Neural progenitor cell (in vitro differentiated cells): ENCODE results near the gene MEF2D. TPM values are rescaled to one million over a fixed set of nuclear protein-coding genes. Genes with fewer than 3 reads are reported as not detected.

ENCODE experiments used
- DNase-seq: peaks from one replicate; pipeline ENCODE4 v3.0.0-alpha.2; 2016; ENCODE audit warnings: low spot score
- H2AFZ ChIP-seq: fragments of 200-600 bp; sonication (generic); replicated peaks from 2 replicates; pipeline ENCODE4 v1.6.1; 2016; ENCODE audit warnings: antibody characterized with exemption
- H3F3A ChIP-seq: fragments of 200-600 bp; sonication (generic); 2 replicates; pipeline ENCODE4 v1.6.1; 2016; ENCODE audit warnings: antibody characterized with exemption, low read depth
- H3K27ac ChIP-seq: fragments of 200-600 bp; sonication (generic); 2 replicates; pipeline ENCODE4 v1.5.1; 2016; ENCODE audit warnings: mild to moderate bottlenecking
- H3K27me3 ChIP-seq: fragments of 200-600 bp; sonication (generic); 2 replicates; pipeline ENCODE4 v1.6.1; 2016; ENCODE audit warnings: mild to moderate bottlenecking, moderate library complexity
- H3K36me3 ChIP-seq: fragments of 200-600 bp; sonication (generic); 2 replicates; pipeline ENCODE4 v1.5.1; 2016
- H3K4me1 ChIP-seq: fragments of 200-600 bp; sonication (generic); 2 replicates; pipeline ENCODE4 v1.6.1; 2016; ENCODE audit warnings: mixed run types
- H3K4me2 ChIP-seq: fragments of 200-600 bp; sonication (generic); 2 replicates; pipeline ENCODE4 v1.6.1; 2016
- H3K4me3 ChIP-seq: fragments of 200-600 bp; sonication (generic); 2 replicates; pipeline ENCODE4 v1.5.1; 2016
- H3K79me2 ChIP-seq: fragments of 200-600 bp; sonication (generic); 2 replicates; pipeline ENCODE4 v1.6.1; 2016; ENCODE audit warnings: low read depth
- H3K9ac ChIP-seq: fragments of 200-600 bp; sonication (generic); 2 replicates; pipeline ENCODE4 v1.6.1; 2016
- H3K9me3 ChIP-seq: fragments of 200-600 bp; sonication (generic); 2 replicates; pipeline ENCODE4 v1.5.1; 2016; ENCODE audit warnings: low read depth
- H4K20me1 ChIP-seq: fragments of 200-600 bp; sonication (generic); 2 replicates; pipeline ENCODE4 v1.6.1; 2016; ENCODE audit warnings: low read depth
- H3K27ac Mint-ChIP-seq: 3 replicates; pipeline ENCODE4 v1.8.0; 2021; ENCODE audit warnings: mixed read lengths
- H3K27me3 Mint-ChIP-seq: 2 replicates; pipeline ENCODE4 v1.8.0; 2022; ENCODE audit warnings: low read depth, mild to moderate bottlenecking, inconsistent platforms, moderate library complexity, mixed read lengths; ENCODE audit not compliant: insufficient read depth
- H3K36me3 Mint-ChIP-seq: 3 replicates; pipeline ENCODE4 v1.8.0; 2021; ENCODE audit warnings: mixed read lengths
- H3K4me1 Mint-ChIP-seq: 3 replicates; pipeline ENCODE4 v1.8.0; 2021; ENCODE audit warnings: mixed read lengths
- H3K4me3 Mint-ChIP-seq: 3 replicates; pipeline ENCODE4 v1.8.0; 2021; ENCODE audit warnings: mild to moderate bottlenecking, moderate library complexity, mixed read lengths
- H3K9me3 Mint-ChIP-seq: 3 replicates; pipeline ENCODE4 v1.8.0; 2020; ENCODE audit warnings: mixed read lengths
- EZH2 ChIP-seq: fragments of 200-600 bp; sonication (generic); IDR thresholded peaks from 2 replicates; pipeline ENCODE4 v1.6.1; 2017; ENCODE audit warnings: antibody characterized with exemption, mild to moderate bottlenecking, moderate library complexity
- EZH2phosphoT487 ChIP-seq: fragments of 200-600 bp; sonication (generic); IDR thresholded peaks from 2 replicates; pipeline ENCODE4 v1.6.1; 2017; ENCODE audit warnings: antibody characterized with exemption
- total RNA-seq: library from RNA; depleted of rRNA; stranded (reverse); fragments of >200 nt; gene quantifications from 2 replicates; pipeline ENCODE4 v1.2.3, GENCODE V29; 2015; ENCODE audit warnings: low replicate concordance
- TF ChIP-seq, protein P1 (sequence below): fragments of 200-600 bp; sonication (generic); IDR thresholded peaks from 2 replicates; pipeline ENCODE4 v1.5.1; 2017; ENCODE audit warnings: antibody characterized with exemption, mild to moderate bottlenecking

The MEF2D gene
- total RNA-seq, 1 donor from 2014 or later = 1.8 TPM

- Histone ChIP-seq H3K36me3 (no peaks in the 10 kb centered on the region), H3K4me2 (no peak overlapping the region), H3F3A (peaks cover 11% of the 10 kb centered on the region), H3K79me2 (no peaks in the 10 kb centered on the region), H3K9ac (no peak overlapping the region), H3K4me3 (no peak overlapping the region), H4K20me1 (peaks cover 74% of the 10 kb centered on the region), H3K9me3 (no peaks in the 10 kb centered on the region), H3K4me1 (peaks cover 4% of the 10 kb centered on the region), H3K27me3 (peaks cover 100% of the 10 kb centered on the region), H3K27ac (no peak overlapping the region), H2AFZ (no peak overlapping the region)
- Mint-ChIP-seq H3K4me1 (peaks cover 12% of the 10 kb centered on the region), H3K36me3 (no peaks in the 10 kb centered on the region), H3K9me3 (peaks cover 5% of the 10 kb centered on the region), H3K4me3 (no peak overlapping the region), H3K27me3 (peaks cover 82% of the 10 kb centered on the region), H3K27ac (no peak overlapping the region)
- DNase-seq = no peak
- no peak for TF ChIP-seq EZH2
- TF ChIP-seq, protein P1, sequence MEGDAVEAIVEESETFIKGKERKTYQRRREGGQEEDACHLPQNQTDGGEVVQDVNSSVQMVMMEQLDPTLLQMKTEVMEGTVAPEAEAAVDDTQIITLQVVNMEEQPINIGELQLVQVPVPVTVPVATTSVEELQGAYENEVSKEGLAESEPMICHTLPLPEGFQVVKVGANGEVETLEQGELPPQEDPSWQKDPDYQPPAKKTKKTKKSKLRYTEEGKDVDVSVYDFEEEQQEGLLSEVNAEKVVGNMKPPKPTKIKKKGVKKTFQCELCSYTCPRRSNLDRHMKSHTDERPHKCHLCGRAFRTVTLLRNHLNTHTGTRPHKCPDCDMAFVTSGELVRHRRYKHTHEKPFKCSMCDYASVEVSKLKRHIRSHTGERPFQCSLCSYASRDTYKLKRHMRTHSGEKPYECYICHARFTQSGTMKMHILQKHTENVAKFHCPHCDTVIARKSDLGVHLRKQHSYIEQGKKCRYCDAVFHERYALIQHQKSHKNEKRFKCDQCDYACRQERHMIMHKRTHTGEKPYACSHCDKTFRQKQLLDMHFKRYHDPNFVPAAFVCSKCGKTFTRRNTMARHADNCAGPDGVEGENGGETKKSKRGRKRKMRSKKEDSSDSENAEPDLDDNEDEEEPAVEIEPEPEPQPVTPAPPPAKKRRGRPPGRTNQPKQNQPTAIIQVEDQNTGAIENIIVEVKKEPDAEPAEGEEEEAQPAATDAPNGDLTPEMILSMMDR = no peak
These were observed 82.0 kb downstream of the MEF2D start for GRCh38 chr1:156418416-156419070.

GRCh38 chr1:156417401-156418020, 83.1 kb downstream of the MEF2D start:
- Mint-ChIP-seq H3K4me3 (no peak overlapping the region), H3K9me3 (peaks cover 5% of the 10 kb centered on the region), H3K4me1 (peaks cover 12% of the 10 kb centered on the region), H3K27me3 (peaks cover 71% of the 10 kb centered on the region), H3K27ac (no peak overlapping the region), H3K36me3 (no peaks in the 10 kb centered on the region)
- no peak overlapping the region for H3K27ac ChIP-seq
- no peaks in the 10 kb centered on the region for H3K9me3 ChIP-seq
- H3K27me3 ChIP-seq = peaks cover 99% of the 10 kb centered on the region
- peaks cover 4% of the 10 kb centered on the region for H3K4me1 ChIP-seq
- no peak overlapping the region for H3K4me3 ChIP-seq
- TF ChIP-seq, protein P1 = no peak
- TF ChIP-seq EZH2phosphoT487 (no peak), EZH2 (no peak)
- H3K4me2 ChIP-seq = no peak overlapping the region
- H4K20me1 ChIP-seq = peaks cover 71% of the 10 kb centered on the region
- H3K9ac ChIP-seq = no peak overlapping the region
- H2AFZ ChIP-seq = no peak overlapping the region
- H3F3A ChIP-seq = peaks cover 11% of the 10 kb centered on the region
- DNase-seq = no peak
- no peaks in the 10 kb centered on the region for H3K79me2 ChIP-seq
- H3K36me3 ChIP-seq = no peaks in the 10 kb centered on the region

DNA sequence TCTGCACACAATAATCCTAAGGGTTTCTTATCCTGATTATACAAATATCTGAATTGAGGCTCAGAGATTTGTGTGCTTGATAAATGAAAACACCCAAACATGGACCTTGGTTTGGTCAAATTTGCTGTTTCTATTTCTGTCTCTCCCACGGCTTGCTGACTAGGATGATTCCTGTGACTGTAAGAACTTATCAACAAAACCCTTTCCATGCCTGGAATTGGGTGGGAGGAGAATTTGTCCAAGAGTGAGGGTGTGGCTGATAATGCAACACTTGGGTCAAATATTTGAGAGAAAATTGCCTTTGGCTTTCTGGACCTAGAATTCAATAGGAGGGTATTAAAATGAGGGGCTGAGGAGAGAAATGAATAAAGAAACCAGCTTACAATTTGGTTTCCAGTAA, 83.6 kb downstream of the MEF2D start:
- TF ChIP-seq, protein P1 = no peak
- no peak for TF ChIP-seq EZH2phosphoT487
- no peak for TF ChIP-seq EZH2
- Histone ChIP-seq H3F3A (peaks cover 7% of the 10 kb centered on the region), H3K4me2 (no peak overlapping the region), H3K27ac (no peak overlapping the region), H3K9ac (no peak overlapping the region), H3K36me3 (no peaks in the 10 kb centered on the region), H3K4me1 (peaks cover 4% of the 10 kb centered on the region), H2AFZ (no peak overlapping the region), H3K79me2 (no peaks in the 10 kb centered on the region), H3K27me3 (peaks cover 99% of the 10 kb centered on the region), H3K9me3 (no peaks in the 10 kb centered on the region), H4K20me1 (peaks cover 66% of the 10 kb centered on the region), H3K4me3 (no peak overlapping the region)
- peaks cover 10% of the 10 kb centered on the region for H3K4me1 Mint-ChIP-seq
- no peak for DNase-seq
- H3K36me3 Mint-ChIP-seq = no peaks in the 10 kb centered on the region
- no peak overlapping the region for H3K4me3 Mint-ChIP-seq
- peaks cover 5% of the 10 kb centered on the region for H3K9me3 Mint-ChIP-seq
- H3K27ac Mint-ChIP-seq = no peak overlapping the region
- H3K27me3 Mint-ChIP-seq = peaks cover 69% of the 10 kb centered on the region
